Large intestine (tissue), 3 donors: ENCODE results near the gene ANP32B. TPM values are rescaled to one million over a fixed set of nuclear protein-coding genes. Genes with fewer than 3 reads are reported as not detected.

Experiments
- DNase-seq, 2 donors: peaks; one replicate each; pipeline versions ENCODE4 v3.0.0 to v3.0.0-alpha.2; 2013
- H3K27ac ChIP-seq: one replicate; pipeline ENCODE4 v1.5.1; 2013; ENCODE audit warnings: low read length
- H3K27me3 ChIP-seq: 2 replicates; pipeline ENCODE4 v1.6.1; 2013; ENCODE audit warnings: low read length; ENCODE audit not compliant: control insufficient read depth, insufficient read depth
- H3K36me3 ChIP-seq: 2 replicates; pipeline ENCODE4 v1.6.1; 2013; ENCODE audit warnings: low read length; ENCODE audit not compliant: control insufficient read depth, insufficient read depth
- H3K4me1 ChIP-seq: one replicate; pipeline ENCODE4 v1.6.1; 2013; ENCODE audit warnings: low read length; ENCODE audit not compliant: control insufficient read depth, insufficient read depth
- H3K4me3 ChIP-seq: one replicate; pipeline ENCODE4 v1.5.1; 2013; ENCODE audit warnings: low read length
- H3K9me3 ChIP-seq: one replicate; pipeline ENCODE4 v1.6.1; 2013; ENCODE audit warnings: mild to moderate bottlenecking, low read depth, low read length, moderate library complexity; ENCODE audit not compliant: control insufficient read depth
- WGBS: methylation state at CpG from one replicate; pipeline ENCODE4 v1.1.5; 2013; ENCODE audit warnings: low lambda C conversion rate; ENCODE audit not compliant: insufficient coverage; 5-methylcytosine and 5-hydroxymethylcytosine counted together
- polyA plus RNA-seq: library from polyadenylated mRNA; unstranded; fragments of 120-200 nt; gene quantifications from one replicate; pipeline ENCODE4 v1.2.1, GENCODE V29; 2013

Gene ANP32B
- polyA plus RNA-seq, 1 donor, result 260 TPM

- no peak for DNase-seq
- WGBS, result 93% methylated on average over 3 of the region's 7 CpGs
- Histone ChIP-seq H3K27ac (no peak overlapping the region), H3K4me1 (peaks cover 3% of the 10 kb centered on the region), H3K4me3 (no peak overlapping the region), H3K9me3 (peaks cover 3% of the 10 kb centered on the region), H3K27me3 (no peaks in the 10 kb centered on the region), H3K36me3 (no peaks in the 10 kb centered on the region)
These were observed 3.2 kb upstream of the ANP32B start for GRCh38 chr9:97979788-97980478.

GRCh38 chr9:97980479-97980803 is 2.7 kb upstream of the ANP32B start:
- no CpG with 5 or more reads among the region's 4 CpGs for WGBS

GRCh38 chr9:97980918-97981845 is 2.0 kb upstream of the ANP32B start:
- 60% methylated on average over 1 of the region's 10 CpGs for WGBS
- H3K36me3 ChIP-seq, result no peaks in the 10 kb centered on the region
- no peak overlapping the region for H3K4me3 ChIP-seq
- H3K4me1 ChIP-seq, result peaks cover 8% of the 10 kb centered on the region
- H3K27me3 ChIP-seq, result no peaks in the 10 kb centered on the region
- peak in 1 of 2 donors; percentile 17 for DNase-seq
- H3K27ac ChIP-seq, result no peak overlapping the region
- H3K9me3 ChIP-seq, result peaks cover 3% of the 10 kb centered on the region

More at GRCh38 chr9:97980479-97980803, 2.7 kb upstream of the ANP32B start:
- no peaks in the 10 kb centered on the region for H3K36me3 ChIP-seq
- H3K9me3 ChIP-seq, result peaks cover 3% of the 10 kb centered on the region
- H3K27ac ChIP-seq, result no peak overlapping the region
- H3K4me3 ChIP-seq, result no peak overlapping the region
- H3K4me1 ChIP-seq, result peaks cover 5% of the 10 kb centered on the region
- H3K27me3 ChIP-seq, result no peaks in the 10 kb centered on the region
- no peak for DNase-seq

- Histone ChIP-seq H3K4me3 (peak overlapping the region; percentile 87), H3K36me3 (no peaks in the 10 kb centered on the region), H3K27ac (peak overlapping the region; percentile 60), H3K4me1 (peaks cover 8% of the 10 kb centered on the region), H3K27me3 (no peaks in the 10 kb centered on the region), H3K9me3 (peaks cover 3% of the 10 kb centered on the region)
- no peak for DNase-seq
- WGBS, result 100% methylated on average over 1 of the region's 15 CpGs
These were observed 1.1 kb upstream of the ANP32B start for GRCh38 chr9:97981846-97982682.

GRCh38 chr9:97983589-97984187 is 547 bp downstream of the ANP32B start:
- no CpG with 5 or more reads among the region's 70 CpGs for WGBS
- no peaks in the 10 kb centered on the region for H3K27me3 ChIP-seq
- no peaks in the 10 kb centered on the region for H3K36me3 ChIP-seq
- peaks cover 3% of the 10 kb centered on the region for H3K9me3 ChIP-seq
- H3K27ac ChIP-seq, result peak overlapping the region; percentile 92
- H3K4me1 ChIP-seq, result peaks cover 8% of the 10 kb centered on the region
- DNase-seq, result peak; percentile 37 to 84
- H3K4me3 ChIP-seq, result peak overlapping the region; percentile 87

GRCh38 chr9:97984188-97985057 is 1.3 kb downstream of the ANP32B start:
- WGBS, result no CpG with 5 or more reads among the region's 116 CpGs
- peaks cover 3% of the 10 kb centered on the region for H3K9me3 ChIP-seq
- H3K4me3 ChIP-seq, result peak overlapping the region; percentile 87
- H3K27me3 ChIP-seq, result no peaks in the 10 kb centered on the region
- peak overlapping the region; percentile 92 for H3K27ac ChIP-seq
- H3K36me3 ChIP-seq, result no peaks in the 10 kb centered on the region
- peaks cover 8% of the 10 kb centered on the region for H3K4me1 ChIP-seq
- DNase-seq, result peak; percentile 53 to 87

GRCh38 chr9:97985058-97985861 is 2.1 kb downstream of the ANP32B start:
- Histone ChIP-seq H3K27ac (peak overlapping the region; percentile 74), H3K27me3 (no peaks in the 10 kb centered on the region), H3K36me3 (no peaks in the 10 kb centered on the region), H3K4me3 (peak overlapping the region; percentile 53), H3K4me1 (peaks cover 11% of the 10 kb centered on the region), H3K9me3 (peaks cover 3% of the 10 kb centered on the region)
- WGBS, result 58% methylated on average over 3 of the region's 59 CpGs
- no peak for DNase-seq

GRCh38 chr9:97987487-97987886 is 4.3 kb downstream of the ANP32B start:
- peaks cover 3% of the 10 kb centered on the region for H3K9me3 ChIP-seq
- H3K4me1 ChIP-seq, result peaks cover 9% of the 10 kb centered on the region
- H3K4me3 ChIP-seq, result no peak overlapping the region
- H3K27me3 ChIP-seq, result no peaks in the 10 kb centered on the region
- no peaks in the 10 kb centered on the region for H3K36me3 ChIP-seq
- WGBS, result 80% methylated on average over 3 of the region's 5 CpGs
- no peak overlapping the region for H3K27ac ChIP-seq
- no peak for DNase-seq

- WGBS, result no CpG with 5 or more reads among the region's 2 CpGs
- no peak overlapping the region for H3K4me3 ChIP-seq
- H3K9me3 ChIP-seq, result no peaks in the 10 kb centered on the region
- no peaks in the 10 kb centered on the region for H3K27me3 ChIP-seq
- DNase-seq, result no peak
- peaks cover 5% of the 10 kb centered on the region for H3K36me3 ChIP-seq
- peaks cover 13% of the 10 kb centered on the region for H3K4me1 ChIP-seq
- no peak overlapping the region for H3K27ac ChIP-seq
These were observed 7.1 kb downstream of the ANP32B start for GRCh38 chr9:97990259-97990658.
